VCaP (cell line): ENCODE measurements around the gene SNX24.

ENCODE experiments used
- H3K27ac ChIP-seq: fragments of 450-650 bp; 2 replicates; pipeline ENCODE4 v1.5.1; 2017
- TF ChIP-seq, protein P1 (sequence below): fragments of 450-650 bp; conservative IDR thresholded peaks from 2 replicates; pipeline ENCODE4 v1.5.1; 2017; ENCODE audit warnings: mild to moderate bottlenecking, moderate library complexity

The SNX24 gene

DNA sequence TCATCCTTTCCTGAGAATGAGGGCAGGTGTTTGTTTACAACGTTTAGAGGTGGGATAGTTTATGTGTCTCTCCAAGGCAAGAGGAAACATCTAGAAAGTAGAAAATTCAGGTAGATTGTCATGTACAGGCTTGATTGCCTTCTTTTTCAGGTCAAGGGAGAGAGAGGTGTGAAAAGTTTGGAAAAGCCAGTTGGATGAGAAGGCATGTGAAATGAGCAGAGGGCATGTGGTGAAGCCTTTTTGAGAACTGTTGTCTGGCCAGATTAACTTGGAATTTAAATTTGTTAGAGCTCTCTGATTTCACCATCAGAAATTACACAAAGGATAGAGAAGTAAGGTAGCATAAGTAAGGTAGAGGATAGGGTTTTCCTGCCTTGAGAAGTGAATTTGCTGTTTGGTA lies 74.6 kb downstream of the SNX24 start:
- H3K27ac ChIP-seq, result no peak overlapping the region
- TF ChIP-seq, protein P1, sequence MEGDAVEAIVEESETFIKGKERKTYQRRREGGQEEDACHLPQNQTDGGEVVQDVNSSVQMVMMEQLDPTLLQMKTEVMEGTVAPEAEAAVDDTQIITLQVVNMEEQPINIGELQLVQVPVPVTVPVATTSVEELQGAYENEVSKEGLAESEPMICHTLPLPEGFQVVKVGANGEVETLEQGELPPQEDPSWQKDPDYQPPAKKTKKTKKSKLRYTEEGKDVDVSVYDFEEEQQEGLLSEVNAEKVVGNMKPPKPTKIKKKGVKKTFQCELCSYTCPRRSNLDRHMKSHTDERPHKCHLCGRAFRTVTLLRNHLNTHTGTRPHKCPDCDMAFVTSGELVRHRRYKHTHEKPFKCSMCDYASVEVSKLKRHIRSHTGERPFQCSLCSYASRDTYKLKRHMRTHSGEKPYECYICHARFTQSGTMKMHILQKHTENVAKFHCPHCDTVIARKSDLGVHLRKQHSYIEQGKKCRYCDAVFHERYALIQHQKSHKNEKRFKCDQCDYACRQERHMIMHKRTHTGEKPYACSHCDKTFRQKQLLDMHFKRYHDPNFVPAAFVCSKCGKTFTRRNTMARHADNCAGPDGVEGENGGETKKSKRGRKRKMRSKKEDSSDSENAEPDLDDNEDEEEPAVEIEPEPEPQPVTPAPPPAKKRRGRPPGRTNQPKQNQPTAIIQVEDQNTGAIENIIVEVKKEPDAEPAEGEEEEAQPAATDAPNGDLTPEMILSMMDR, result no peak

DNA sequence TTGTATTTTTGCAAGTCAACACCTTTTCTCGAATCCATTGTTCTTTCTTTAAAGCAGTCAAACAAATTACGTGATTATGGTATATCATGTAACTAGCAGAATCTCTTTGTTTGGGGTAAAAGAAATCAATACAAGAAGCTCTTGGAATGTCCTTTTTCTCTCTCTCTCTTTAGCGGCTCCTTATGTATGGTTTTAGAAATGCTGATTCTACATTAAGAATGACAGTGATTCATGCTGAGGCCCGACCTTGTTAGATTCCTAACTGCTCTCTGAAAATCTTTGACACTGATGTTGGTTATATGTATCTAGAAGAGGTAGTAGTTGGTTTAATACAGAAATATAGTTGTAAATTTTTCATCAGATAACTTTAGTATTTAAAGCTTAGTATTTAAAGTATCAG lies 76.4 kb downstream of the SNX24 start:
- TF ChIP-seq, protein P1, result no peak
- H3K27ac ChIP-seq, result no peak overlapping the region

DNA sequence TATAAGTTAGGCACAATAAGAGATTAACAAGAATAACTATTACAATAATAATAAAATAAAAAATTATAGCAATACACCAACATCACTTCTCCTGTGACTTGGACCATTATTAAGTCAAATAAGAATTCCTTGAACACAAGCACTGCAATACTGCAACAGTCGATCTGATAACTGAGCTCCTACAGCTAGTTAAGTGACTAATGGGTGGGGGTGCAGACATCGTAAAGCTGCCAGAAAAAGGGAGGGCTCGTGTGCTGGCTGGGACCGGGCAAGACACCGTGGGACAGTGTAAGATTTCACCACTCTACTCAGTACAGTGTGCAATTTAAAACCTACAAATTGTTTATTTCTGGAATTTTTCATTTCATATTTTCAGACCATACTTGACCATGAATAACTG lies 78.8 kb downstream of the SNX24 start:
- no peak overlapping the region for H3K27ac ChIP-seq
- TF ChIP-seq, protein P1, result no peak

DNA sequence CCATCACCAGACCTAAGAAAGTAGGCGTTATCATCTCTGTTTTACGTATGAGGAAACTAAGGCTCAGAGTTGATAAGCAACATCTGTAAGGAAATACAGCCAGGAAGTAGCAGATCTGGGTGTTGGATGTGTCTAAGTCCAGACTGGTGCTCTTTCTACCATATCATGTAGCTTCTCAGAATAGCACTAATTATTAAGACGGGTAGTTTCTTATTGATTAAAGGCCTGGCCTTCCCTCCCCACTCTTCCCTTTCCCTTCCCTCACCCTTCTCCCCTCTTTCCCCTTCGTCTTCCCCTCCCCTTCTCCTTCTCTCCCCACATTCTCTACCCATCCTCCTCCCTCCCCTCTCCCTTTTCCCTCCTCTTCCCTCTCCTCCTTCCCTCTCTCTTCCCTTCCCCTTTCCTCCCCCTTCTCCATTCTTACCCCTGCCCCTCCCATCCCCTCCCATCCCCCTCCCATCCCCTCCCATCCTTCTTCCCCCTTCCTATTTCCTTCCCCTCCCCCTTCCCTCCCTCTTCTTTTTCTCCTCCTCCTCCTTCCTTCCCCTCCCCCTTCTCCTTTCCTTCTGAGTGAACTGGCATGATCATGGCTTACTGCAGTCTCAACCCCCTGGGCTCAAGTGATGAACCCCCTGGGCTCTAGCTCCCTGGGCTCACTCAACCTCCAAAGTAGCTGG lies 79.4 kb downstream of the SNX24 start:
- H3K27ac ChIP-seq, result no peak overlapping the region
- TF ChIP-seq, protein P1, result no peak

GRCh38 chr5:122929001-122929400 lies 83.6 kb downstream of the SNX24 start:
- H3K27ac ChIP-seq, result no peak overlapping the region
- TF ChIP-seq, protein P1, result no peak

DNA sequence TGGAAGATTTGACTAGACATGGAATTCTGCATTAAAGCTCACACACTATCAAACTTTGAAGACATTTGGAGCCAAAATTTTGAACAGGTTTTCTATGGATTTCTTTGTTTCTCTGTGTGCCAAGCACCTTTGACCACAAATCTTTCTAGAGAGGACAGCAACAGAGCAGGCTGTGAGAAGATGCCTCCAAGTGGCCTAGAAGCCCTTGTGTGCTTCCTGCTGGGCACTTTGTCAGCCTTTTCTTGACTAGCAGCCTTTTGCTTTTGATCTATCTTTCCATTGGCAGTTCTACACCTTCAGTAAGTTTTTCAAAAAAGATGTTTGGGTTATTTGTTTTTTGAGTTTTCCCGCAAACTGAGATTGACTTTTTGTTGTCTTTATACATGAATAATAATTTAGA lies 84.6 kb downstream of the SNX24 start:
- TF ChIP-seq, protein P1, result no peak

GRCh38 chr5:122933956-122934355 lies 88.5 kb downstream of the SNX24 start:
- TF ChIP-seq, protein P1, result no peak

More for the DNA sequence above, 84.6 kb downstream of the SNX24 start:
- H3K27ac ChIP-seq, result no peak overlapping the region

More at GRCh38 chr5:122933956-122934355, 88.5 kb downstream of the SNX24 start:
- H3K27ac ChIP-seq, result no peak overlapping the region
